Measurements from ENCODE around the gene TNNT2. TPM values are rescaled to one million over a fixed set of nuclear protein-coding genes. Genes with fewer than 3 reads are reported as not detected.

TNNT2 gene
- total and polyA plus RNA-seq, 2 donors (not counting 1 experiment from before 2014, with no cell fraction given): not detected

- Mint-ChIP-seq H3K4me1 (no peaks in the 10 kb centered on the region), H3K9me3 (ENCODE audit: insufficient read depth) (no peaks in the 10 kb centered on the region), H3K4me3 (no peak overlapping the region), H3K27me3 (peaks cover 35% of the 10 kb centered on the region), H3K27ac (no peak overlapping the region)
- no peak overlapping the region for H3K4me2 ChIP-seq (replicated peaks; ENCODE audit: low read depth, low read length, poor library complexity, severe bottlenecking)
- H3K9ac ChIP-seq (ENCODE audit: low read length): no peak overlapping the region
- no peak for TF ChIP-seq EZH2 (IDR thresholded peaks at IDR 0.05; ENCODE audit: borderline replicate concordance, insufficient read depth, low read depth, low read length, poor library complexity, severe bottlenecking)
- TF ChIP-seq CTCF (IDR thresholded peaks at IDR 0.05): no peak
- no peak overlapping the region for H2AFZ ChIP-seq (ENCODE audit: insufficient read depth, low read depth, low read length, poor library complexity, severe bottlenecking)
- intact Hi-C loops (cut with micrococcal nuclease): no loop called here
- no peaks in the 10 kb centered on the region for H3K36me3 ChIP-seq (replicated peaks in 1 of 2; ENCODE audit: control extremely low read depth in 1 of 2, control insufficient read depth in 1 of 2, extremely low read depth in 1 of 2, insufficient read depth in 2 of 2, low read length in 1 of 2)
- H4K20me1 ChIP-seq (ENCODE audit: control insufficient read depth, insufficient read depth, low read length, poor library complexity, severe bottlenecking): no peaks in the 10 kb centered on the region
- ChIA-PET CTCF (no interaction called here), POLR2A (no interaction called here)
- H3K4me3 ChIP-seq (ENCODE audit: control extremely low read depth in 1 of 5, extremely low read depth in 1 of 5, insufficient read depth in 1 of 5, low read depth in 2 of 5, low read length in 4 of 5): no peak overlapping the region
- no peaks in the 10 kb centered on the region for H3K79me2 ChIP-seq (ENCODE audit: control insufficient read depth, insufficient read depth, low read length)
- no peak overlapping the region for H3K27ac ChIP-seq (ENCODE audit: low read length in 2 of 2)
- ATAC-seq (ENCODE audit: low read depth): no peak
- H3K9me3 ChIP-seq (ENCODE audit: control extremely low read depth in 1 of 3, control insufficient read depth in 2 of 3, insufficient read depth in 1 of 3, low read length in 2 of 3): peaks cover 0 to 3% (median 0%) of the 10 kb centered on the region in 3 donors
- H3K4me1 ChIP-seq (ENCODE audit: control insufficient read depth in 2 of 2, insufficient read depth in 2 of 2, low read length in 2 of 2): no peaks in the 10 kb centered on the region
- H3K27me3 ChIP-seq (replicated peaks in 1 of 4; ENCODE audit: control extremely low read depth in 1 of 4, control insufficient read depth in 3 of 4, insufficient read depth in 4 of 4, low read length in 3 of 4): peaks cover 0 to 10% (median 2%) of the 10 kb centered on the region in 4 experiments
- DNase-seq: no peak
- 80% methylated on average over 3 of the region's 5 CpGs for WGBS (ENCODE audit: insufficient coverage)
Measured at GRCh38 chr1:201346337-201346939, 31.0 kb downstream of the TNNT2 start.

DNA sequence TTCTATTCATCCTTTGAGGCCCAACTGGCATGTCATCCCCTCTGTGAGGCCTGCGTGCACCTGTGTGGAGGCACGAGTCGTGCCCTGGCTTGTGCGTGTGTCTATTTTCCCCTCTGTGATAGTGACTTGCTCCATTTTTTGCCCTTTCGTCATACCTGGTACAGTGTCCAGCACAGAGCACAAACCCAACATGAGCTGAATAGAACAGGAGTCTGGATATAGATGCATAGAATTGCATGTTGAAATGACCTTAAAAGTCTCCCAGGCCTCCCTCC lies 32.5 kb downstream of the TNNT2 start:
- CTCF ChIA-PET: no interaction called here
- intact Hi-C loops (cut with micrococcal nuclease): no loop called here

More for the DNA sequence above, 32.5 kb downstream of the TNNT2 start:
- 96% methylated on average over 4 of the region's 5 CpGs for WGBS (ENCODE audit: insufficient coverage)
- H3K27ac ChIP-seq (ENCODE audit: low read length in 2 of 2): no peak overlapping the region
- H3K9me3 ChIP-seq (ENCODE audit: control extremely low read depth in 1 of 3, control insufficient read depth in 2 of 3, insufficient read depth in 1 of 3, low read length in 2 of 3): peaks cover 0 to 3% (median 0%) of the 10 kb centered on the region in 3 donors
- H3K36me3 ChIP-seq (replicated peaks in 1 of 2; ENCODE audit: control extremely low read depth in 1 of 2, control insufficient read depth in 1 of 2, extremely low read depth in 1 of 2, insufficient read depth in 2 of 2, low read length in 1 of 2): no peaks in the 10 kb centered on the region
- no peak overlapping the region for H3K9ac ChIP-seq (ENCODE audit: low read length)
- no peak for TF ChIP-seq EZH2 (IDR thresholded peaks at IDR 0.05; ENCODE audit: borderline replicate concordance, insufficient read depth, low read depth, low read length, poor library complexity, severe bottlenecking)
- no peak for TF ChIP-seq CTCF (IDR thresholded peaks at IDR 0.05)
- no peak for ATAC-seq (ENCODE audit: low read depth)
- POLR2A ChIA-PET: no interaction called here
- peaks cover 0 to 10% (median 2%) of the 10 kb centered on the region in 4 experiments for H3K27me3 ChIP-seq (replicated peaks in 1 of 4; ENCODE audit: control extremely low read depth in 1 of 4, control insufficient read depth in 3 of 4, insufficient read depth in 4 of 4, low read length in 3 of 4)
- no peak overlapping the region for H3K4me3 ChIP-seq (ENCODE audit: control extremely low read depth in 1 of 5, extremely low read depth in 1 of 5, insufficient read depth in 1 of 5, low read depth in 2 of 5, low read length in 4 of 5)
- no peaks in the 10 kb centered on the region for H3K9me3 Mint-ChIP-seq (ENCODE audit: insufficient read depth)
- H3K4me1 ChIP-seq (ENCODE audit: control insufficient read depth in 2 of 2, insufficient read depth in 2 of 2, low read length in 2 of 2): no peaks in the 10 kb centered on the region
- H4K20me1 ChIP-seq (ENCODE audit: control insufficient read depth, insufficient read depth, low read length, poor library complexity, severe bottlenecking): no peaks in the 10 kb centered on the region
- H3K4me2 ChIP-seq (replicated peaks; ENCODE audit: low read depth, low read length, poor library complexity, severe bottlenecking): no peak overlapping the region
- no peak overlapping the region for H3K4me3 Mint-ChIP-seq
- H2AFZ ChIP-seq (ENCODE audit: insufficient read depth, low read depth, low read length, poor library complexity, severe bottlenecking): no peak overlapping the region
- H3K27ac Mint-ChIP-seq: no peak overlapping the region
- H3K27me3 Mint-ChIP-seq: peaks cover 33% of the 10 kb centered on the region
- no peak for DNase-seq
- no peaks in the 10 kb centered on the region for H3K4me1 Mint-ChIP-seq
- H3K79me2 ChIP-seq (ENCODE audit: control insufficient read depth, insufficient read depth, low read length): no peaks in the 10 kb centered on the region

All from B cell (primary cell).